ENCODE measurements around the gene ILDR1. TPM values are rescaled to one million over a fixed set of nuclear protein-coding genes. Genes with fewer than 3 reads are reported as not detected.

The ILDR1 gene
- total RNA-seq: not detected in 3 replicates
- long read RNA-seq: 0 reads

DNA sequence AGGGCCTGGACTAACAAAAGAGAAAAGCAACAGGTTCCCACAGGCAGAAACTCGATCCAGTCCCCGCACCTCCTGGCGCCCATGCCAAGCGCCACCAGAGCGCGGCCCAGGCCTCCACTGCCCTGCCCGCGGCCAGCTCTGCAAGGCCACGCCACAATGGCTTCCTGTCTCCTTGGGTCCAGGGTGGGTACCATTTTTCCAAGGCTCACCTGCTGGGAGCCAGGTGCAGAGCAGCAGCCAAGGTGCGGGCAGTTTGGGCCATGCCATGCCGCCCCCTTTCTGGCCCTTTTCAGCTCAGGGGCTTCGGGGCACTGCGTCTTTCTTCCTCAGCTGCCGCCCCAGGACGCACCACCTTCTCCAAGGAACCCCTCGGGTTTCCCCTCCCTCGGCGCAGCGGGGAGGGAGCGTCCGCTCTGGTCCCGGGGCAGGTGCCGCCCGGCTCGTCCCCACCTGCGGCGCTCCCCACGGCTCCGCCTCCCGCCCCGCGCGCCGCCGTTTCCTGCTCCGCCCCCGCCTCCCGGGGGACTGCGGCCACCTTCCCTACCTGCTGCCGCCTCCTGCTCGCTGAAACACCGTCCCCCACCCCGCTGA, at the start of gene ILDR1:
Gene ILDR1 (minus strand): TSS at position 437 of the 591 bp plus-strand sequence. CDS start 170 bp downstream, at position 267.
- peaks cover 2% of the 10 kb centered on the region for H3K9me3 Mint-ChIP-seq (ENCODE audit: low read depth)
- TF ChIP-seq, protein P1, sequence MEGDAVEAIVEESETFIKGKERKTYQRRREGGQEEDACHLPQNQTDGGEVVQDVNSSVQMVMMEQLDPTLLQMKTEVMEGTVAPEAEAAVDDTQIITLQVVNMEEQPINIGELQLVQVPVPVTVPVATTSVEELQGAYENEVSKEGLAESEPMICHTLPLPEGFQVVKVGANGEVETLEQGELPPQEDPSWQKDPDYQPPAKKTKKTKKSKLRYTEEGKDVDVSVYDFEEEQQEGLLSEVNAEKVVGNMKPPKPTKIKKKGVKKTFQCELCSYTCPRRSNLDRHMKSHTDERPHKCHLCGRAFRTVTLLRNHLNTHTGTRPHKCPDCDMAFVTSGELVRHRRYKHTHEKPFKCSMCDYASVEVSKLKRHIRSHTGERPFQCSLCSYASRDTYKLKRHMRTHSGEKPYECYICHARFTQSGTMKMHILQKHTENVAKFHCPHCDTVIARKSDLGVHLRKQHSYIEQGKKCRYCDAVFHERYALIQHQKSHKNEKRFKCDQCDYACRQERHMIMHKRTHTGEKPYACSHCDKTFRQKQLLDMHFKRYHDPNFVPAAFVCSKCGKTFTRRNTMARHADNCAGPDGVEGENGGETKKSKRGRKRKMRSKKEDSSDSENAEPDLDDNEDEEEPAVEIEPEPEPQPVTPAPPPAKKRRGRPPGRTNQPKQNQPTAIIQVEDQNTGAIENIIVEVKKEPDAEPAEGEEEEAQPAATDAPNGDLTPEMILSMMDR (IDR thresholded peaks at IDR 0.05): no peak
- no peak within 1 kb of the TSS for H3K27ac Mint-ChIP-seq (ENCODE audit: unreplicated experiment)
- peaks cover 38% of the 10 kb centered on the region for H3K27me3 Mint-ChIP-seq (ENCODE audit: low read depth)
- peaks cover 3% of the 10 kb centered on the region for H3K4me1 Mint-ChIP-seq (ENCODE audit: low read depth)
- no peak for DNase-seq (ENCODE audit: low spot score)
- peak within 1 kb of the TSS; percentile 23 for H3K4me3 Mint-ChIP-seq (ENCODE audit: unreplicated experiment)
- H3K36me3 Mint-ChIP-seq (ENCODE audit: low read depth): no peaks in the 10 kb centered on the region

DNA sequence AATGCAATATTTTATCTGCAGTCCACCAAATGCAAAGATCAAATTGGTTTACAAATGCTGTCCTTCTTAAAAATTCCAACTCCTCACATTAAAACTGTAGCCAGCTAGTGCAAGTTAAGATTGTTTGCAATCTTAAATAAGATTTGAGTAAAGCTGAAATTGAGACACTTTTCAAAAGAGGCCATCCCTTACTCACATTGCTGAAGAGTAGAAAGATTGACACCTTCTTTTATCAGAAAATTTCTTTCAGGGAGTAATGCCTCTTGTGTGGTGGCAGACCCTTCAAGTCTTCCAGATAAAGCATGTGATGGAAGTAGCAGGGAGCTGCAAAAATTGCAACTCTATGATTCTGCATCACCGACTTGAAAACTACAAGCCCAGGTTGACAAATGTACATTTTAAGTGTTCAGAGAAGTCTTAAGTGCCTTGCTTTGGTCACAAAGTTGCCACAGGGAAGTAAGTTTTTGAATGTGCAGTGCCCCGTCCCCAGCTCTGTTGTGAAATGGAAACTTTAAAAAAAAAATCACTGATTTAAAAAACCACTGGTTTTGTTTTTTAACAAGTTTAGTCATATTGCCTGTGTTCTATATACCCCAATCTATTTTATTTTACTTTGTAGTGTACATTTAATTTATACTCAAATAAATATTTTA, 45.7 kb upstream of the ILDR1 start:
- TF ChIP-seq, protein P1 (IDR thresholded peaks at IDR 0.05): no peak
- Mint-ChIP-seq H3K4me1 (ENCODE audit: low read depth) (no peaks in the 10 kb centered on the region), H3K36me3 (ENCODE audit: low read depth) (no peaks in the 10 kb centered on the region), H3K4me3 (ENCODE audit: unreplicated experiment) (no peak overlapping the region), H3K27me3 (ENCODE audit: low read depth) (peaks cover 14% of the 10 kb centered on the region), H3K9me3 (ENCODE audit: low read depth) (no peaks in the 10 kb centered on the region), H3K27ac (ENCODE audit: unreplicated experiment) (no peak overlapping the region)
- DNase-seq (ENCODE audit: low spot score): no peak

DNA sequence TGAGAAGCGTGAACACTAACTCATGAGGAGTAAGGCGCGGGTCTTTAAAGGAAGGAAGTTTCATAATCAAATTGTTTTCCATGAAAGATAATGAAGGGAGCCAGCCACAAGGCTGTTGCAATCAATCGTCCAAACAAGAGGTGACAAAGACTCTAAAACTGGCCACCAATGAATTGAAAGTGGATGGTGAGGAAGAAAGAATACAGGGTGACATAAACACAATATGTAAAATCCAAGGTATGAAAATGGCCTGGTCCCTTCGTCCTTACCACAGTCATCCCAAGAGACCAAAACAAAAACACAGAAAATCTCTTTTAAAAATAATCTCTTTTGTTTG, 45.1 kb upstream of the ILDR1 start:
- no peak for DNase-seq (ENCODE audit: low spot score)
- no peak overlapping the region for H3K27ac Mint-ChIP-seq (ENCODE audit: unreplicated experiment)
- H3K4me3 Mint-ChIP-seq (ENCODE audit: unreplicated experiment): no peak overlapping the region
- no peaks in the 10 kb centered on the region for H3K4me1 Mint-ChIP-seq (ENCODE audit: low read depth)
- peaks cover 16% of the 10 kb centered on the region for H3K27me3 Mint-ChIP-seq (ENCODE audit: low read depth)
- no peaks in the 10 kb centered on the region for H3K36me3 Mint-ChIP-seq (ENCODE audit: low read depth)
- TF ChIP-seq, protein P1 (IDR thresholded peaks at IDR 0.05): no peak
- no peaks in the 10 kb centered on the region for H3K9me3 Mint-ChIP-seq (ENCODE audit: low read depth)

DNA sequence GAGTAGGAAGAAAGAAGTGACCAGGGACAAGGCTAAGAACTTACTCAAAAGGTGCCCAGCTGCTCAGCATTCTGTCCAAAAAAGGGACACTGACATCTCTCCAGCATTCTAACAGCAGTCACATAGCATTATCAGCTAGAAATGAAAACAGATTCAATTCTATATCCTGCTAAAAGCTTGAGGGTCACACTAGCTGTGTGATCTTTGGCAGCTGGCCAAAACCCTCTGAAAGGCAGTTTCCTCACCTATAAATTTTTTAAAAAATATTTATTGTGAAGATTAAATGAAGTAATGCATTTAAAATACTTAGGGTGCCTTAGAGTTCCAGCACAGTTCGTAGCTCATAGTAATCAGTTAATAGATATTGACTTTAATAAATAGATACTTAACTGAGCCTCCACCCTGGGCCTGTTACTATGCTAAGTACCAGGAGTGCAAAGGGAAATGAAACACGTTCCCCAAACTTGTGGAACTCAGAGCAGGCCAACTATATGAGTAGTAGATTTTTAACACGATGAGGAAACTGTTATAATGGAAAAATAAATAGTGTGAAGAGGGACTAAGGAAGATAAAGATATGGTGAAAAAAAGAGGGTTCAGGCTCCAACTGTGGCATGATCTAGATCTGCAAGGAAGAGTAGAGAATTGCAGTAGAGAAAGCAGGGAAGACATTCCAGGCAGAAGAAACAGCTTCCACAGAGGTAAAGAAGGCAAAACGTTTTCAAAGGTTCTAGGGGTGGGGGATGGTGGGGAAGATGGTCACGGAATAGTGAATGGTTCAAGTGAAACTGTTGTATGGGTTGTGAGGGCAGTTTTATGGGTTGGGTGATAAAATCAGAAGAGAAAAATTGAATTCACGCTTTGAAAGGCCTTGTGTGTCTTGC, 44.5 kb upstream of the ILDR1 start:
- TF ChIP-seq, protein P1 (IDR thresholded peaks at IDR 0.05): no peak
- Mint-ChIP-seq H3K27me3 (ENCODE audit: low read depth) (peaks cover 18% of the 10 kb centered on the region), H3K27ac (ENCODE audit: unreplicated experiment) (no peak overlapping the region), H3K36me3 (ENCODE audit: low read depth) (no peaks in the 10 kb centered on the region), H3K9me3 (ENCODE audit: low read depth) (no peaks in the 10 kb centered on the region), H3K4me1 (ENCODE audit: low read depth) (no peaks in the 10 kb centered on the region), H3K4me3 (ENCODE audit: unreplicated experiment) (no peak overlapping the region)
- no peak for DNase-seq (ENCODE audit: low spot score)

DNA sequence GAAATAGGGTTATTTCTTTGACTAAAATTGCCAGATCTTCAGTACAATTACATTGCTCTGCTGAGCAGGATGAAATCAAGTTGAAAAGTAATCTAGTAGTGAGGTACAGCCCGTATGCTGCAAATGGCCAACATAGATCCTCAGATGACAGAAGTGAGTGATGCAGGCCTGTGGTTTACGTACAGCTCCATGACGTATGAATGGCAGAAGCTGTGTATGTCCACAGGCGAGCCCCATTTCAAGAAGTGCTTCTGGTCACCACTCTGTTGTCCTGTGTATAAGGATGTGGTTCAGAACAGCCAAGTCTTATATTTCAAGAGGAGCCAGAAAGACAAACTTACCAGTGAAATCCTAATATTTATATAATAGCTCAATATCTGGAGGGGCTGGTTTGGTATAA, 42.3 kb upstream of the ILDR1 start:
- Mint-ChIP-seq H3K27me3 (ENCODE audit: low read depth) (peaks cover 16% of the 10 kb centered on the region), H3K36me3 (ENCODE audit: low read depth) (no peaks in the 10 kb centered on the region), H3K4me1 (ENCODE audit: low read depth) (no peaks in the 10 kb centered on the region), H3K9me3 (ENCODE audit: low read depth) (no peaks in the 10 kb centered on the region), H3K4me3 (ENCODE audit: unreplicated experiment) (no peak overlapping the region), H3K27ac (ENCODE audit: unreplicated experiment) (no peak overlapping the region)
- TF ChIP-seq, protein P1 (IDR thresholded peaks at IDR 0.05): no peak
- DNase-seq (ENCODE audit: low spot score): no peak

All from chondrocyte (in vitro differentiated cells).